Measurements from ENCODE around the gene ATG12. TPM values are rescaled to one million over a fixed set of nuclear protein-coding genes. Genes with fewer than 3 reads are reported as not detected.

The ATG12 gene
- total and polyA plus RNA-seq, 2 of the 8 experiments (the other 6 are each of a cell fraction or from before 2014, with no cell fraction given) = 23.8 to 49.3 TPM

GRCh38 chr5:115817386-115817785 lies 24.0 kb downstream of the ATG12 start (continued):
- TF ChIP-seq TAF1 (IDR thresholded peaks at IDR 0.05; ENCODE audit: low read depth, low read length) (no peak), RFX5 (IDR thresholded peaks at IDR 0.05; ENCODE audit: borderline replicate concordance, low read depth, low read length) (no peak), TAF7 (optimal IDR thresholded peaks at IDR 0.05; ENCODE audit: borderline replicate concordance, low read depth, low read length) (no peak), YY1 (IDR thresholded peaks at IDR 0.05; ENCODE audit: low read depth, low read length) (no peak), TEAD4 (IDR thresholded peaks at IDR 0.05; ENCODE audit: low read depth, low read length) (no peak), KDM4A (IDR thresholded peaks at IDR 0.05; ENCODE audit: low read depth, low read length, severe bottlenecking) (no peak)
- TF ChIP-seq, protein P1, sequence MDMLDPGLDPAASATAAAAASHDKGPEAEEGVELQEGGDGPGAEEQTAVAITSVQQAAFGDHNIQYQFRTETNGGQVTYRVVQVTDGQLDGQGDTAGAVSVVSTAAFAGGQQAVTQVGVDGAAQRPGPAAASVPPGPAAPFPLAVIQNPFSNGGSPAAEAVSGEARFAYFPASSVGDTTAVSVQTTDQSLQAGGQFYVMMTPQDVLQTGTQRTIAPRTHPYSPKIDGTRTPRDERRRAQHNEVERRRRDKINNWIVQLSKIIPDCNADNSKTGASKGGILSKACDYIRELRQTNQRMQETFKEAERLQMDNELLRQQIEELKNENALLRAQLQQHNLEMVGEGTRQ (IDR thresholded peaks at IDR 0.05; ENCODE audit: low read length) = no peak
